Peyer's patch (tissue), 4 donors: ENCODE data around the gene CILP2. TPM values are rescaled to one million over a fixed set of nuclear protein-coding genes. Genes with fewer than 3 reads are reported as not detected.

ENCODE experiments used
- DNase-seq, 3 donors: peaks; one replicate each; pipeline ENCODE4 v3.0.0-alpha.2; 2017 to 2019
- H3K27ac ChIP-seq, 4 donors: fragments of 200-600 bp; sonication (generic); one replicate each; pipeline ENCODE4 v1.5.1; 2016 to 2019
- H3K27me3 ChIP-seq, 2 donors: fragments of 200-600 bp; sonication (generic); one replicate each; pipeline ENCODE4 v1.5.1; 2019
- H3K36me3 ChIP-seq, 3 donors: fragments of 200-600 bp; sonication (generic); one replicate each; pipeline ENCODE4 v1.5.1; 2016 to 2019
- H3K4me1 ChIP-seq, 4 donors: fragments of 200-600 bp; sonication (generic); one replicate each; pipeline ENCODE4 v1.5.1; 2016 to 2019
- H3K4me3 ChIP-seq, 4 donors: fragments of 200-600 bp; sonication (generic); 1 replicate in 3 of 4; 2 replicates in 1 of 4; pipeline ENCODE4 v1.5.1; 2016 to 2019; ENCODE audit warnings: mild to moderate bottlenecking in 1 of 4
- H3K9me3 ChIP-seq, 4 donors: fragments of 200-600 bp; sonication (generic); one replicate each; pipeline ENCODE4 v1.5.1; 2016 to 2019; ENCODE audit warnings: mild to moderate bottlenecking in 1 of 4
- POLR2A ChIP-seq, 2 donors: fragments of 450-650 bp; IDR thresholded peaks; one replicate each; pipeline ENCODE4 v1.5.1; 2017; ENCODE audit warnings: antibody characterized with exemption in 2 of 2, mild to moderate bottlenecking in 2 of 2, moderate library complexity in 2 of 2
- total RNA-seq, 4 donors: library from RNA; depleted of rRNA; stranded (reverse); fragments of >200 nt; gene quantifications; one replicate each; pipeline ENCODE4 v1.1.0, GENCODE V29; 2016
- TF ChIP-seq, protein P1 (sequence below), 6 experiments: fragments of 450-650 bp in 4 of 6; fragments of 200-600 bp in 2 of 6; sonication (generic) in 1 of 6; IDR thresholded peaks; one replicate each; pipeline ENCODE4 v1.5.1; 2017 to 2019; ENCODE audit warnings: antibody characterized with exemption in 6 of 6, mild to moderate bottlenecking in 3 of 6, moderate library complexity in 1 of 6

The CILP2 gene
- total RNA-seq, 4 donors from 2014 or later = not detected

DNA sequence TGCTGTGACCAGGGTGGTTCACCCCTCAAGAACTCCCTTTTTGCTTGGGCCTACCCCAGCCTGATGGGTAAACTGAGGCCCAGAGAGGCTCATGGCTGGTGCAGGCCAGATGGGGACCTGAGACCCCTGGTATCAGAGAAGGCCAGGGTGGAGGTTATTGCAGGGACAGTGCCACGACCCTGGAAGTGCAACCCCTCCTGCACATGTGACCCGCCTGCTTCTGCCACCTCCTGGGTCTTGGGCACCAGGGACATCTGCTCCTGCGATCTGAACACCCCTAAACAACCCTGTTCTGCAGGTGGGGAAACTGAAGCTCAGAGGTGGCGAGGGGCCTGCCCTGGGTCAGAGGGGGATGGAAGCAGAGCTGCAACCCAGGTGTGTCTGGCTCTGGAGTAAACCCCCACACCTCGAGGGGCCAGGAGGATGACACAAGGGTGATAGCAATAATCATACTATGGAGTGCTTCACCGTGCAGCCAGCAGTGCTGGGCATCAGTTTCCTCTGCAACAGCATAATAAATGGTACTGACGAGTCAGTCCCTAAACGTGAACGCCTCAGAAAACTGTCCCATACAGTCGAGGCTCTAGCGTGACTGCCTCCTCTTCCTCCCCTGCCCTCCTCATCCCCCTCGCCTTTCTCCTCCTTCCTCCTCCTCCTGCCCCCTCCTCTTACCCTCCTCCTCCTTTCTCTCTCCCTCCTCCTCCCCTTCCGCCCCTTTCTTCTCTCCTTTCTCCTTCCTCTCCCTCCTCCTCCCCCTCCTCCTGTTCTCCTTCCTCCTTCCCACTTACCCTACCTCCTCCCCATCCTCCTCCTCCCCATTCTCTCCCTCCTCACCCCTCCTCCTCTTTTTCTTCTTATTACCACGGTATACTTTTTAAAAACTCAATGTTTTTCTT lies 5.0 kb upstream of the CILP2 start:
- no peak overlapping the region for H3K4me3 ChIP-seq
- H3K36me3 ChIP-seq = peaks cover 0 to 14% (median 0%) of the 10 kb centered on the region in 3 donors
- no peak overlapping the region for H3K27ac ChIP-seq
- peaks cover 0 to under 1% of the 10 kb centered on the region in 2 donors for H3K27me3 ChIP-seq
- H3K4me1 ChIP-seq = peaks cover 0 to 11% (median 6%) of the 10 kb centered on the region in 4 donors
- H3K9me3 ChIP-seq = no peaks in the 10 kb centered on the region
- DNase-seq = no peak
- TF ChIP-seq, protein P1, sequence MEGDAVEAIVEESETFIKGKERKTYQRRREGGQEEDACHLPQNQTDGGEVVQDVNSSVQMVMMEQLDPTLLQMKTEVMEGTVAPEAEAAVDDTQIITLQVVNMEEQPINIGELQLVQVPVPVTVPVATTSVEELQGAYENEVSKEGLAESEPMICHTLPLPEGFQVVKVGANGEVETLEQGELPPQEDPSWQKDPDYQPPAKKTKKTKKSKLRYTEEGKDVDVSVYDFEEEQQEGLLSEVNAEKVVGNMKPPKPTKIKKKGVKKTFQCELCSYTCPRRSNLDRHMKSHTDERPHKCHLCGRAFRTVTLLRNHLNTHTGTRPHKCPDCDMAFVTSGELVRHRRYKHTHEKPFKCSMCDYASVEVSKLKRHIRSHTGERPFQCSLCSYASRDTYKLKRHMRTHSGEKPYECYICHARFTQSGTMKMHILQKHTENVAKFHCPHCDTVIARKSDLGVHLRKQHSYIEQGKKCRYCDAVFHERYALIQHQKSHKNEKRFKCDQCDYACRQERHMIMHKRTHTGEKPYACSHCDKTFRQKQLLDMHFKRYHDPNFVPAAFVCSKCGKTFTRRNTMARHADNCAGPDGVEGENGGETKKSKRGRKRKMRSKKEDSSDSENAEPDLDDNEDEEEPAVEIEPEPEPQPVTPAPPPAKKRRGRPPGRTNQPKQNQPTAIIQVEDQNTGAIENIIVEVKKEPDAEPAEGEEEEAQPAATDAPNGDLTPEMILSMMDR (IDR thresholded peaks at IDR 0.05) = no peak

DNA sequence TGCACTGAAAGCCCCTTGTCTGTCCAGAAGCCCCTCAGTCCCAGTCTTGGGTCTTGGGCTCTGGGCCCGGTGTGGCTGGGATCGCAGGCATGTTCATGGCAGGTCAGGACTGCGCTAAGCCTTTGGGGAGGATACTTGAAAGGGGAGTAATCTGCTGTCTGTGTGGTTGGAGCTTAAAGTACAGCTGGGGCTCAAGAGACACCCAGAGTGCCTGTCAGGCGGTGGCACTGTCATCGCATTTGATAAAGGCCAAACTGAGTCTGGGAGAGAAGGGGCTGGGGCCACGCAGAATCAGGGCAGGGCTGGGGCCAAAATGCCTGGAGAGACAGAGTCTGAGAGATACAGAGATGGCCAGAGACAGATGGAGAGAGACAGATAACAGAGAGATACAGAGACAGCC lies 4.2 kb upstream of the CILP2 start:
- no peak for DNase-seq
- Histone ChIP-seq H3K4me1 (peaks cover 2 to 19% (median 14%) of the 10 kb centered on the region in 4 donors), H3K27ac (no peak overlapping the region), H3K9me3 (no peaks in the 10 kb centered on the region), H3K36me3 (peaks cover 0 to 6% (median 0%) of the 10 kb centered on the region in 3 donors), H3K4me3 (no peak overlapping the region), H3K27me3 (peaks cover 0 to 8% of the 10 kb centered on the region in 2 donors)
- TF ChIP-seq POLR2A (IDR thresholded peaks at IDR 0.05) = no peak
- TF ChIP-seq, protein P1 (IDR thresholded peaks at IDR 0.05) = no peak

DNA sequence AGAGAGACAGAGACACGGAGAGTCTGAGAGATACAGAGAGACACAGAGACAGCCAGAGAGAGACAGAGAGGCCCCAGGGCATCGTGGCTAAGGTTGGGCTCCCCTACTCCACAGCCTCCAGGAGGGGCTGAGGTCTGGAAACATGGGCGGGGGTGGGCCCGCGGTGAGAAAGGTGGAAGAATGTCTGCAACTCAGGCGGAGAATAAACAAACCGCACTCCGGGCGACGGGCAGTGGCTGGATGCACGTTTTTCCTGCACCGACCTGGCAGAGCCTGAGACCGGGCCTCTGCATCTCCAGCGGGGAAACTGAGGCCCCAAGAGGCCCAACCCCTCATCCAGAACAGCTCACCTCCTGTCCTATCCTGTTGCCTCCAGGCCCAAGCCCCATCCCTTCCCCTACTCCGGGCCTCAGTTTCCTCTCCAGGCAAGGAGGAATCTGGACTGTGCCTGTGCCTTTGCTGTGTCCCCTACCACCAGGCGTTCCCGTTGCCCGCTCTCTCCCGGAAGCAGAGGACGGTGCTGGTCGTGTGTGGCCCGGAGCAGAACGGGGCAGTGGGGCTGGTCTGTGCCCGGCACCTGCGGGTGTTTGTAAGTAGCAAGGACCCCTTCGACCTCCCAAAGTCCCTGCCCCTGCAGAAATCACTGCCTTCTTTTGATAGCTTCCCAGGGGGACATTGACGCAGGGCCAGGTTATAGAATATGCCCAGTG lies 3.4 kb upstream of the CILP2 start:
- H3K27ac ChIP-seq = no peak overlapping the region
- no peak for TF ChIP-seq POLR2A (IDR thresholded peaks at IDR 0.05)
- TF ChIP-seq, protein P1 (IDR thresholded peaks at IDR 0.05) = no peak
- no peak for DNase-seq
- peaks cover 0 to 10% of the 10 kb centered on the region in 2 donors for H3K27me3 ChIP-seq
- H3K4me3 ChIP-seq = no peak overlapping the region
- no peaks in the 10 kb centered on the region for H3K36me3 ChIP-seq
- H3K4me1 ChIP-seq = peaks cover 2 to 21% (median 16%) of the 10 kb centered on the region in 4 donors
- no peaks in the 10 kb centered on the region for H3K9me3 ChIP-seq

- H3K36me3 ChIP-seq = no peaks in the 10 kb centered on the region
- H3K4me3 ChIP-seq = no peak overlapping the region
- DNase-seq = no peak
- no peak overlapping the region for H3K27ac ChIP-seq
- no peaks in the 10 kb centered on the region for H3K9me3 ChIP-seq
- TF ChIP-seq, protein P1 (IDR thresholded peaks at IDR 0.05) = no peak
- TF ChIP-seq POLR2A (IDR thresholded peaks at IDR 0.05) = no peak
- H3K4me1 ChIP-seq = peaks cover 2 to 29% (median 22%) of the 10 kb centered on the region in 4 donors
- H3K27me3 ChIP-seq = peaks cover 0 to 15% of the 10 kb centered on the region in 2 donors
Measured at GRCh38 chr19:19535311-19536191, 2.5 kb upstream of the CILP2 start.
